T47D (cell line): ENCODE data around the gene TRIM8.

ENCODE experiments used
- DNase-seq, 2 experiments: peaks; one replicate each; pipeline versions ENCODE4 v3.0.0 to v3.0.0-alpha.2; 2011 to 2012; ENCODE audit warnings: low read depth in 1 of 2, low spot score in 1 of 2
- JUND ChIP-seq: IDR thresholded peaks from 2 replicates; pipeline ENCODE4 v1.6.1; 2012; ENCODE audit warnings: low read depth
- in situ Hi-C: cut with HindIII; loops from 2 replicates; pipeline ENCODE4 v1.10.0; 2016; ENCODE audit warnings: low sequenced_read_pairs, low pct_unique_long_range_greater_than_20kb

TRIM8 gene

GRCh38 chr10:102644646-102645387, 538 bp downstream of the TRIM8 start:
- TF ChIP-seq JUND = no peak
- peak; percentile 78 to 94 for DNase-seq
- in situ Hi-C loops = no loop called here

GRCh38 chr10:102645388-102645740, 1.1 kb downstream of the TRIM8 start:
- no peak for TF ChIP-seq JUND
- in situ Hi-C loops = no loop called here
- peak; percentile 74 to 92 for DNase-seq

GRCh38 chr10:102645741-102646609, 1.7 kb downstream of the TRIM8 start:
- no peak for TF ChIP-seq JUND
- peak in 1 of 2 experiments; percentile 64 for DNase-seq
- in situ Hi-C loops = no loop called here

GRCh38 chr10:102646610-102647442, 2.5 kb downstream of the TRIM8 start:
- in situ Hi-C loops = no loop called here
- DNase-seq = peak in 1 of 2 experiments; percentile 61

GRCh38 chr10:102647443-102648268, 3.4 kb downstream of the TRIM8 start:
- DNase-seq = no peak

More at GRCh38 chr10:102646610-102647442, 2.5 kb downstream of the TRIM8 start:
- TF ChIP-seq JUND = no peak

GRCh38 chr10:102648269-102648888, 4.1 kb downstream of the TRIM8 start:
- in situ Hi-C loops = no loop called here
- DNase-seq = no peak
- no peak for TF ChIP-seq JUND

More at GRCh38 chr10:102647443-102648268, 3.4 kb downstream of the TRIM8 start:
- in situ Hi-C loops = no loop called here
- TF ChIP-seq JUND = no peak

- no peak for TF ChIP-seq JUND
- in situ Hi-C loops = no loop called here
- DNase-seq = no peak
These were observed 4.9 kb downstream of the TRIM8 start for GRCh38 chr10:102648889-102649796.

- no peak for DNase-seq
- no peak for TF ChIP-seq JUND
- in situ Hi-C loops = no loop called here
These were observed 5.7 kb downstream of the TRIM8 start for GRCh38 chr10:102649797-102650654.

GRCh38 chr10:102650655-102651454, 6.6 kb downstream of the TRIM8 start:
- in situ Hi-C loops = no loop called here
- TF ChIP-seq JUND = no peak
- no peak for DNase-seq
